SU-DHL-6 (cell line): ENCODE results near the gene MYOZ3.

Source experiments
- CTCF ChIP-seq: fragments of 200-600 bp; sonication (generic); IDR thresholded peaks from one replicate; pipeline ENCODE4 v1.5.1; 2017; ENCODE audit warnings: antibody characterized with exemption, mild to moderate bottlenecking, low read length, moderate library complexity; ENCODE audit not compliant: insufficient read depth, poor library complexity, severe bottlenecking
- EZH2phosphoT487 ChIP-seq: fragments of 200-600 bp; sonication (generic), shearing (Covaris generic); conservative IDR thresholded peaks from 2 replicates; pipeline ENCODE4 v1.6.1; 2018; ENCODE audit warnings: mild to moderate bottlenecking, antibody characterized with exemption, low read length, moderate library complexity, mixed read lengths

GRCh38 chr5:150616506-150616905 lies 44.5 kb upstream of the MYOZ3 start:
- TF ChIP-seq CTCF, result no peak
- no peak for TF ChIP-seq EZH2phosphoT487
